Gastroesophageal sphincter (tissue), 3 donors: ENCODE measurements around the gene SYPL1.

Source experiments
- CTCF ChIP-seq, 4 experiments: fragments of 200-600 bp in 2 of 4; fragments of 450-650 bp in 2 of 4; sonication (generic) in 1 of 4; IDR thresholded peaks; one replicate each; pipeline ENCODE4 v1.5.1; 2017 to 2019; ENCODE audit warnings: antibody characterized with exemption in 4 of 4, mild to moderate bottlenecking in 2 of 4, moderate library complexity in 2 of 4
- POLR2A ChIP-seq, 2 donors: fragments of 450-650 bp; IDR thresholded peaks; one replicate each; pipeline ENCODE4 v1.6.1; 2017; ENCODE audit warnings: antibody characterized with exemption in 2 of 2, mild to moderate bottlenecking in 2 of 2, moderate library complexity in 1 of 2

- TF ChIP-seq CTCF (IDR thresholded peaks at IDR 0.05) (no peak), POLR2A (IDR thresholded peaks at IDR 0.05) (peak; percentile 82 to 88)
Observed at GRCh38 chr7:106111655-106112117, 426 bp downstream of the SYPL1 start.
